ENCODE data around the gene INPP5B. TPM values are rescaled to one million over a fixed set of nuclear protein-coding genes. Genes with fewer than 3 reads are reported as not detected.

The INPP5B gene
- total RNA-seq, 6 donors from 2014 or later: 25.8 to 201 (median 44.1) TPM

DNA sequence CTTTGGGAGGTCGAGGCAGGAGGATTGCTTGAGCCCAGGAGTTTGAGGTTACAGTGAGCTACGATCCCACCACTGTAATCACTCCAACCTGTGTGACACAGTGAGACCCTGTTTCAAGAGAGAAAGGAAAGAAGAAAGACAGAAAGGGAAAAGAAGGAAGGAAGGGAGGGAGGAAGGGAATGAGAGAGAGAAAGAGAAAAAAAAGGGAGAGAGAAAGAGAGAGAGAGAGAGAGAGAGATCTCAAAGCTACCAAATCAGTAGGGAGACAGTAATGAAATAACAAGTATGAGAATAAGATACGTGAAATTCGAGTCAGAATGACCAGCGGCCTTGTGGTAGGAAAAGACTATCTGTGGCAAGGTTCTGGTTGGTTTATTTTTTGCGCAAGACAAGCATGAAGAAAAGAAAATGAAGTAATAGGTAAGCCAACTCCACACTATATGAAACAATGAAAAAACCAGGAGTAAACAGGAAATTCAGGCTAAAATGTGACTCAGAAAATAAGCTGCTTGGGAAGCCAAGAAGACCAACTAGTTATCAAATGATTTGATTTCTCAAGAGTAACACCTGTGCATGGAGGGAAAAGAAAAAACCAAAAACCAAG is 96.4 kb downstream of the INPP5B start:
- TF ChIP-seq POLR2AphosphoS5 (IDR thresholded peaks at IDR 0.05) (no peak), POLR2A (IDR thresholded peaks at IDR 0.05) (no peak), CTCF (IDR thresholded peaks at IDR 0.05) (no peak), EP300 (IDR thresholded peaks at IDR 0.05) (no peak)
- H3K9me3 ChIP-seq: no peaks in the 10 kb centered on the region
- H3K4me1 ChIP-seq: peaks cover 35 to 79% (median 58%) of the 10 kb centered on the region in 4 donors
- 71 to 76% methylated on average over 6 of the region's 6 CpGs for WGBS, 2 donors
- DNase-seq: no peak
- no peak for ATAC-seq (ENCODE audit: low FRiP score in 2 of 2)
- H3K27ac ChIP-seq: peak overlapping the region; percentile 48 to 73 (median 56)
- H3K27me3 ChIP-seq: no peaks in the 10 kb centered on the region
- peaks cover 0 to 28% (median 5%) of the 10 kb centered on the region in 4 donors for H3K36me3 ChIP-seq
- H3K4me3 ChIP-seq: no peak overlapping the region

- Histone ChIP-seq H3K27me3 (no peaks in the 10 kb centered on the region), H3K9me3 (no peaks in the 10 kb centered on the region), H3K36me3 (peaks cover 0 to 18% (median 4%) of the 10 kb centered on the region in 4 donors), H3K27ac (peak overlapping the region in 3 of 4 donors; percentile 48 to 73 (median 61)), H3K4me3 (no peak overlapping the region), H3K4me1 (peaks cover 33 to 69% (median 53%) of the 10 kb centered on the region in 4 donors)
- no peak for ATAC-seq (ENCODE audit: low FRiP score in 2 of 2)
- no peak for DNase-seq
- TF ChIP-seq EP300 (IDR thresholded peaks at IDR 0.05) (no peak), POLR2AphosphoS5 (IDR thresholded peaks at IDR 0.05) (no peak), CTCF (IDR thresholded peaks at IDR 0.05) (no peak), POLR2A (IDR thresholded peaks at IDR 0.05) (no peak)
- WGBS, 2 donors: 97 to 98% methylated on average over 3 of the region's 3 CpGs
Observed at GRCh38 chr1:37849480-37849879, 97.4 kb downstream of the INPP5B start.

GRCh38 chr1:37846647-37847339 is 100.1 kb downstream of the INPP5B start:
- TF ChIP-seq POLR2A (IDR thresholded peaks at IDR 0.05) (no peak), POLR2AphosphoS5 (IDR thresholded peaks at IDR 0.05) (no peak), CTCF (IDR thresholded peaks at IDR 0.05) (no peak), EP300 (IDR thresholded peaks at IDR 0.05) (no peak)
- H3K9me3 ChIP-seq: no peaks in the 10 kb centered on the region

GRCh38 chr1:37845786-37846185 is 101.1 kb downstream of the INPP5B start:
- Histone ChIP-seq H3K4me3 (no peak overlapping the region), H3K9me3 (no peaks in the 10 kb centered on the region), H3K27ac (peak overlapping the region in 1 of 4 donors; percentile 74), H3K27me3 (no peaks in the 10 kb centered on the region), H3K36me3 (peaks cover 0 to 15% (median 3%) of the 10 kb centered on the region in 4 donors), H3K4me1 (peaks cover 25 to 41% (median 34%) of the 10 kb centered on the region in 4 donors)
- TF ChIP-seq CTCF (IDR thresholded peaks at IDR 0.05) (no peak), POLR2AphosphoS5 (IDR thresholded peaks at IDR 0.05) (no peak), EP300 (IDR thresholded peaks at IDR 0.05) (no peak), POLR2A (IDR thresholded peaks at IDR 0.05) (no peak)
- DNase-seq (no peak), ATAC-seq (ENCODE audit: low FRiP score in 2 of 2) (peak in 1 of 2 donors; percentile 12)
- WGBS, 2 donors: 50 to 53% methylated on average over 3 of the region's 3 CpGs

More at GRCh38 chr1:37846647-37847339, 100.1 kb downstream of the INPP5B start:
- Histone ChIP-seq H3K36me3 (peaks cover 0 to 10% (median 1%) of the 10 kb centered on the region in 4 donors), H3K4me3 (no peak overlapping the region), H3K27me3 (no peaks in the 10 kb centered on the region), H3K4me1 (peaks cover 35 to 51% (median 42%) of the 10 kb centered on the region in 4 donors), H3K27ac (peak overlapping the region in 1 of 4 donors; percentile 74)
- 63 to 64% methylated on average over 4 of the region's 4 CpGs for WGBS, 2 donors
- DNase-seq (no peak), ATAC-seq (ENCODE audit: low FRiP score in 2 of 2) (peak in 1 of 2 donors; percentile 24)

Data from upper lobe of left lung (tissue), 6 donors.